Brain microvascular endothelial cell (primary cell): ENCODE measurements around the gene PLK1.

Source experiments
- DNase-seq: peaks from one replicate; pipeline ENCODE4 v3.0.0-alpha.2; 2020
- H3K27ac ChIP-seq: fragments of 250-450 bp; sonication (Bioruptor Pico); 2 replicates; pipeline ENCODE4 v1.5.1; 2020; ENCODE audit warnings: mild to moderate bottlenecking, moderate library complexity
- H3K27me3 ChIP-seq: fragments of 250-450 bp; sonication (Bioruptor Pico); replicated peaks from 2 replicates; pipeline ENCODE4 v1.5.1; 2020; ENCODE audit warnings: mild to moderate bottlenecking
- H3K36me3 ChIP-seq: fragments of 250-450 bp; sonication (Bioruptor Pico); replicated peaks from 2 replicates; pipeline ENCODE4 v1.5.1; 2020; ENCODE audit warnings: mild to moderate bottlenecking
- H3K4me3 ChIP-seq: 2 replicates; pipeline ENCODE4 v1.5.1; 2011; ENCODE audit warnings: low read depth, mild to moderate bottlenecking, control low read depth, low read length, moderate library complexity
- in situ Hi-C: cut with HindIII; loops from 2 replicates; pipeline ENCODE4 v1.10.0; 2017; ENCODE audit warnings: low sequenced_read_pairs, low pct_ligation_motif_present
- TF ChIP-seq, protein P1 (sequence below): IDR thresholded peaks from 2 replicates; pipeline ENCODE4 v1.5.1; 2011; ENCODE audit warnings: low read depth, mild to moderate bottlenecking, moderate library complexity, low read length, control low read depth, inconsistent platforms; ENCODE audit errors: missing control alignments

PLK1 gene

DNA sequence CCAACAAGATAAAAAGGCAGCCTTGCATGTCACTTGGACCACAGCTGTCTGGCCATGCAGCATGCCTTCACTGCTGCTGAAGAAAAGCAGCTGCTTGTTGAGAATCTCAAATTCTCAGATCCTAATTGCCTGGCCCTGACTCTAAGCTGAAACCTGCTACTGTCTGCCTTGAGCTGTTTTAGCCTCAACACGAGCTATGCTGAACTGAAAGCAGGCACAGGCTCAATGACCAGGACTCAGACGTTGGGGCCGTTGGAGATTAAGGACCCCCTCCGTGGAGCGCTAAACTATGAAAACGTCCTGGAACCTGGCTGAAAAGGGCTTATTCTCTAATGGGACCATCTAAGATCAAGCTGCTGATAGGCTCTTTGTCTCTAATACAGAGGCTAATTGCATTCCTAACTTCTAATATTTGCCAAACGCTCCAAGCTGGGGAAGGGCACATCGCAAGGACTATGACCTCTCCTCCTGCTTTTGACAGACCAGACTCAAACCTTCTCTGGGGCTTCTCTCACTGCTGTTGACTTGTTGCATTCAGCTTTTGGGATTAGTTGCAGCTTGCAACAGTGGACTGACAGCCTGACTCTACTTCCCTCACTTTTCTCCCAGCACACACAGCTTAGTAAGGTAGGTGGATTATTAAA, 4.6 kb upstream of the PLK1 start:
- no peak for DNase-seq
- Histone ChIP-seq H3K27me3 (no peaks in the 10 kb centered on the region), H3K36me3 (peaks cover 18% of the 10 kb centered on the region), H3K27ac (no peak overlapping the region), H3K4me3 (no peak overlapping the region)
- TF ChIP-seq, protein P1, sequence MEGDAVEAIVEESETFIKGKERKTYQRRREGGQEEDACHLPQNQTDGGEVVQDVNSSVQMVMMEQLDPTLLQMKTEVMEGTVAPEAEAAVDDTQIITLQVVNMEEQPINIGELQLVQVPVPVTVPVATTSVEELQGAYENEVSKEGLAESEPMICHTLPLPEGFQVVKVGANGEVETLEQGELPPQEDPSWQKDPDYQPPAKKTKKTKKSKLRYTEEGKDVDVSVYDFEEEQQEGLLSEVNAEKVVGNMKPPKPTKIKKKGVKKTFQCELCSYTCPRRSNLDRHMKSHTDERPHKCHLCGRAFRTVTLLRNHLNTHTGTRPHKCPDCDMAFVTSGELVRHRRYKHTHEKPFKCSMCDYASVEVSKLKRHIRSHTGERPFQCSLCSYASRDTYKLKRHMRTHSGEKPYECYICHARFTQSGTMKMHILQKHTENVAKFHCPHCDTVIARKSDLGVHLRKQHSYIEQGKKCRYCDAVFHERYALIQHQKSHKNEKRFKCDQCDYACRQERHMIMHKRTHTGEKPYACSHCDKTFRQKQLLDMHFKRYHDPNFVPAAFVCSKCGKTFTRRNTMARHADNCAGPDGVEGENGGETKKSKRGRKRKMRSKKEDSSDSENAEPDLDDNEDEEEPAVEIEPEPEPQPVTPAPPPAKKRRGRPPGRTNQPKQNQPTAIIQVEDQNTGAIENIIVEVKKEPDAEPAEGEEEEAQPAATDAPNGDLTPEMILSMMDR, result no peak
- in situ Hi-C loops, result no loop called here

DNA sequence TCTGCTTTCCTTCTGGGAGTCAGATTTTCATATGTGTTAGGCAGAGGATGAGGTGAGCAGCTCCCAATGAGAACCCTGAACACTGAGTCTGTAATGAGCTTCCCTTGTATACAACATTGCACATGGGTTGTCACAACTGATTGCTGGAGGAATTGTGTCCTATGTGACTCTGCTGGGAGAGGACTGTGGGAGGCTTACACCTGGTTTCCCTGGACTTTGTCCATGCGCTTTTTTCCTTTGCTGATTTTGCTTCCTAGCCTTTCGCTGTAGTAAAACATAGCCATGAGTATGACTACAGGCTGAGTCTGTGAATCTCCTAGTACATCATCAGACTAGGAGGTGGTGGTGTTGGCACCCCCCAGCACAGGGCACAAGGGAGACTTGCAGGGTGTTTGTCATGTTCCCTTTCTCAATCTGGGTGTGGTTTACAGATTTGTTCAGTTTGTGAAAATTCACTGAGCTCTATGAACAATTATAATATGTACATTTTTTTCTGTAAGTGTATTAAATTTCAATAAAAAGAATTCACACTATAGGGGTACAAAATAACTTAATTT, 1.7 kb upstream of the PLK1 start:
- TF ChIP-seq, protein P1, result no peak

DNA sequence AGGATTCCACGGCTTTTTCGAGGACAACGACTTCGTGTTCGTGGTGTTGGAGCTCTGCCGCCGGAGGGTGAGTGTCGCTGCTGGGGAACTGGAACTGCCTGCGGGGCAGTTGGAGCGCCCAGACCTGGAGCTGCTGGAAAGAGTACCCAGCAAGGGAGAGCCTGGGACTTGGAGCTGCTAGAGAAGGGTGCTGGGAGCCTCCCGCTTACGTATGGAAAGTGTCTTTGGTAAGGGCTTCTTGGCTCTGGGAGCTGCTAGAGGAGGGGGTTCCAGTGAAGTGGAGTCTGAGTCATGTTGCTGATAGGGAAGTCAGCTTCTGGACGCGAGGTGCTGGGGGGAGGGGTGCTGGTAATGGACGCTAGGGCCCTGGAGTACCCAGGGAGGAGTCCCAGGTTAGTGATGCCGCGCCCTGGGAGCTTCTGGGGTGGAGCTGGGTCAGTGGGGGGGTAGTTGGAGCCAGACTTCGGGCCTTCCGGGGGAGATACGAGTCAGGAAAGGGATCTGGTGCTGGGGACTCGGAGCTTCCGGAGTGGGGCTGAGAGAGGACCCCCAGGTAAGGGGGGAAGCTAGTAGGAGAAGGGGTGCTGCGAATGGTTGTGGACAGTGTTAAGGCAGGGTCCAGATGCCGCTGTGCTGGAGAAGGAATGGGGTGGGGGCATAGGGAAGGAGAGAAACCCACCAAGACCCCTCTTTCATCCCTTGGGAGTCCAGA, 741 bp downstream of the PLK1 start:
- TF ChIP-seq, protein P1, result no peak
- in situ Hi-C loops, result no loop called here
- peak overlapping the region; percentile 7 for H3K27ac ChIP-seq
- DNase-seq, result peak; percentile 37
- peaks cover 26% of the 10 kb centered on the region for H3K36me3 ChIP-seq
- no peaks in the 10 kb centered on the region for H3K27me3 ChIP-seq
- peak overlapping the region; percentile 68 for H3K4me3 ChIP-seq

More for the DNA sequence above, 1.7 kb upstream of the PLK1 start:
- Histone ChIP-seq H3K27me3 (no peaks in the 10 kb centered on the region), H3K36me3 (peaks cover 12% of the 10 kb centered on the region), H3K4me3 (no peak overlapping the region), H3K27ac (no peak overlapping the region)
- DNase-seq, result no peak
- in situ Hi-C loops, result no loop called here

DNA sequence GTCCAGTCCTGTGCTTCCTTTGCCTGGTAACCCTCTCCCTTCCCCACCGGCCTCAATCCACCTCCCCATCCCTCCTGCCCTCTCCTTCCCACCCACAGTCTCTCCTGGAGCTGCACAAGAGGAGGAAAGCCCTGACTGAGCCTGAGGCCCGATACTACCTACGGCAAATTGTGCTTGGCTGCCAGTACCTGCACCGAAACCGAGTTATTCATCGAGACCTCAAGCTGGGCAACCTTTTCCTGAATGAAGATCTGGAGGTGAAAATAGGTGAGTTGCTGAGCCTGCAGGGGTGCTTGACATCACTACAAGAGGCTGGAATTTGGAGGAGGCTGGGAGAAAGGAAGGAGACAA, 1.3 kb downstream of the PLK1 start:
- no peak for DNase-seq
- Histone ChIP-seq H3K36me3 (peaks cover 23% of the 10 kb centered on the region), H3K27me3 (no peaks in the 10 kb centered on the region), H3K4me3 (peak overlapping the region; percentile 68), H3K27ac (no peak overlapping the region)
- TF ChIP-seq, protein P1, result no peak
- in situ Hi-C loops, result no loop called here

DNA sequence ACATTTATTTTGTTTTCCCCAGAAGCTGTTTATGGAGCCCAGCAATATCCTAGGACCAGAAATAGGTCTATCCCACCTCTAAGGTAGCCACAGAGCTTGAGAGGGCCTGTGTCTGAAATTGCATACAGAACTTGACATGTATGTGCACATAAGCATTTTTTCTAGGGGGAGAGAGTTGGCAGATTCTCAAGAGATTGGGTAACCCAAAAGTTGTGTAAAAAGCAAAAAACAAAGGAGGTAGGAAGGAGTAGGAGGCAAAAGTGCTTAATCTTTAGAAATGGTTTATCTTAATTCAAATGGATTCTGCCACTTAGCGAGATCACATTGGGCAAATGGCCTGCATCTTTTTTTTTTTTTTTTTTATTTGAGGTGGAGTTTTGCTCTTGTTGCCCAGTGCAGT, 3.5 kb downstream of the PLK1 start:
- no peaks in the 10 kb centered on the region for H3K27me3 ChIP-seq
- H3K4me3 ChIP-seq, result no peak overlapping the region
- H3K27ac ChIP-seq, result no peak overlapping the region
- peaks cover 26% of the 10 kb centered on the region for H3K36me3 ChIP-seq
- no peak for DNase-seq
- TF ChIP-seq, protein P1, result no peak
- in situ Hi-C loops, result no loop called here
